Measurements from ENCODE around the gene ASCC1.

GRCh38 chr10:72080042-72080975, 135.8 kb downstream of the ASCC1 start:
- TF ChIP-seq ZNF274 (IDR thresholded peaks at IDR 0.05; ENCODE audit: low read depth, low read length) (no peak), YY1 (IDR thresholded peaks at IDR 0.05; ENCODE audit: insufficient read depth, insufficient read length) (no peak)

Measured in NT2/D1 (cell line).